ENCODE results near the gene KLHL25.

Gene KLHL25

GRCh38 chr15:85717212-85717611 is 77.5 kb downstream of the KLHL25 start:
- no peak for DNase-seq (ENCODE audit: low read depth in 3 of 3)

DNA sequence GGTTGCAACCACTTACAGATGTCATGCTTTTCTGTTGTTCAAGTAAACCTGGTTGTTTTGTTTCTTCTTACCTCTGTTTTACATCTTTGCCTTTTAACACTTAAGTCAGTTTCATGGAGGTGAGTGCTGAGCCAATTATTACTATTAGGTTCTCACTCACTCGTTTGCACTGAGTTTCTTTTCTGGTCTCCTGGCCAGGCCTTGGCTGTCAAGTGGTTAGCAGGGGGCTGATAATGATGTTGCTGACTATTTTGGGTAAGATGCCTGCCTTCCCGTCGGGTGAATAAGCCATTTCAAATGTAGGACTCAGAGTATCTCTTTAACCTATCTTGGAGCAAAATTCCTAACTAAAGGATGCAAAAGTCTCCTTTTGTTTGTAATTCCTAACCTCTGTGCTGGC is 78.5 kb downstream of the KLHL25 start:
- DNase-seq (ENCODE audit: low read depth in 3 of 3): no peak

- DNase-seq (ENCODE audit: low read depth in 3 of 3): no peak
Measured at GRCh38 chr15:85711580-85712192, 83.0 kb downstream of the KLHL25 start.

DNA sequence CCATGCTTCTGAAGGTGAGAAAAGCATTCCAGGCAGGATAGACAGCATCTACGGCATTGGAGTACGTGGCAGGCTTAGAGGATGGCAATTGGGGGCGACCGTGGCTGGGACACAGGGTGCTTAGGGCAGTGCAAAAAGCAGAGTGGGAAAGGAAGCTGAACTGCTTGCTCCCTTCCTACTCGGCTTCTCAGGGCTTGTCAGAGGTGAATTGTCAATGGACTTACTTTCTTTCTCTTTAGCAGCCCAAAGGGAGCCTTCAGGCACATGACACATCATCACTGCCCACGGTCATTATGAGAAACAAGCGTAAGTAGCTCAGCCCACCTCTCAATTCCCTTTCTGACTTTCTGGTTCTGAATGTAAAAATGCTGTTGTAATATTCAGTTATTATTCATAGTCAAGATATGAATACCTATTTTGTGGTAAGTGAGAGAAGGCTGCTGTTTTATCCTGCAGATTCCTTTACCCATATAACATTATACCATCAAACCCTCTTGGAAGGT is 84.3 kb downstream of the KLHL25 start:
- no peak for DNase-seq (ENCODE audit: low read depth in 3 of 3)

Data from stimulated activated CD4-positive, alpha-beta T cell treated with anti-CD3 and anti-CD28 coated beads, TNF-alpha, amount 100 ng/mL, for 24 hours (primary cell).